SW480 (cell line): ENCODE data around the gene PLXNA4.

Source experiments
- DNase-seq: peaks from one replicate; pipeline ENCODE4 v3.0.0-alpha.2; 2016; ENCODE audit warnings: low spot score

PLXNA4 gene

GRCh38 chr7:132536654-132537395, 39.4 kb downstream of the PLXNA4 start:
- no peak for DNase-seq

DNA sequence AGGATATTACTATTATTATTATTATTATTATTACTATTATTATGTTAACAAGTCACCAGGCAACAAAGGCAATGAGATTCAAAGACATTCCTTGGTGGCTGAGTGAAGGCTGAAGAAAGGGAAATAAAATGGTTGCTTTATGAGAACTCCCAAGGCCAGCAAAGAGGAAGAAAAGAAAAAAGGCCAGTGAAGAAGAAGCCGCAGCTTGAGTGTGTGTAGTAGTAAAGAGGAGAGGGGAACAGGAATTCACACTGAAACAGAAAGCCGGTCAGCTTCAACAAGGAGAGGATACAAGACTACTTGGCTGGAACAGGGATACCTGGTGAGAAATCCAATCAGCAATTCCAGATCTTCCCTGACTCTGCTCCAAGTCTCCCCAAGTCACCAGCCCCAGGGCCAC, 42.4 kb downstream of the PLXNA4 start:
- DNase-seq, result no peak

- DNase-seq, result no peak
Measured at GRCh38 chr7:132532281-132532680, 44.0 kb downstream of the PLXNA4 start.

- DNase-seq, result no peak
Measured at GRCh38 chr7:132531562-132531961, 44.7 kb downstream of the PLXNA4 start.

GRCh38 chr7:132528695-132529094, 47.6 kb downstream of the PLXNA4 start:
- no peak for DNase-seq

- DNase-seq, result no peak
Measured at GRCh38 chr7:132527467-132528410, 48.5 kb downstream of the PLXNA4 start.

DNA sequence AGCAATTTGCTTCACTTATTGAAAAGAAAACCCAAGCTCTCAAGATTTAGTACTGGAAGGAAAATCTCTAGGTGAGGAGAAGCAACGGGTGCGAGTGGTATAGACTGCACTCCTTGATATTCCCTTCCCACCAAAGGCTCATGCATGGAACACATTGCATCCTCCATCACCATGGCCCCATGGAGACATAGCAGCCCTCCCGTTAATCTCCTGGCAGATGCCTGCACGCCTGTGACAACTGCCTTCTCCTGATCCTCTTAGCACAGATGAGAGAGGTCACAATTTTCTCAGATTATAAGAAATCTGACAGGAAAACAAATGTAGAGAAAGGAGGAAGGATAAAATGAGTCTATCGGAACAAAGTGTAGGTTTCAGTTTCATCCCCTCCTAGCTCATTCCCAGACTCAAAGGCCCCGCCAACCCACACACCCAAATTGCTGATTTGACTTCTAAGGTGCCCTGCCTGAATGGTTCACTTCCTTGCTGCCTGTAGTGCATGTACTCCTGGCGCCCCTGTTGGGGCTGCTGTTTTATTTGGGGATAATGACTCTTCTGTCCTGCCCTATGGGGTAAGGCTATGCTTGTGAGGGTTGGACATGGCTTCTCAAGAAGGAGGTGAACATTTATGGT, 50.0 kb downstream of the PLXNA4 start:
- no peak for DNase-seq

DNA sequence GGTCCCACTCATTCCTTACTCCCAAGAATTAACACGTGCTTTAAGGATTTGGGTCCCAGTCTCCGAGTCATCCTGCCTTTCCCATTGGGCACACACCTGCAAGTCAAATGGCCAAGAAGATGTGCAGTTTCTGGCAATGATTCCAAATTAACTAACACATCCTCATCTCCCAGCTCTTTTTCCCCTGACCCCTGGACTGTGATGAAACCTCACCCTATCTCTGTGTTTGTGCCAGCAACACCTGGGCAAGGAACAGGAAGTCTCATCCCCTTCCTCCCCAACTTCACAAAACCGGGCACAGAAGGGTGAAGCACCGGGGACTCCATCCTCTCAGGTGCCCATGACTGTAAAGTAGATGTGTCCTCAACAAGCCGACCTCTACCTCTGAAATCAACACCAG, 54.8 kb downstream of the PLXNA4 start:
- no peak for DNase-seq

GRCh38 chr7:132520591-132521280, 55.5 kb downstream of the PLXNA4 start:
- no peak for DNase-seq

DNA sequence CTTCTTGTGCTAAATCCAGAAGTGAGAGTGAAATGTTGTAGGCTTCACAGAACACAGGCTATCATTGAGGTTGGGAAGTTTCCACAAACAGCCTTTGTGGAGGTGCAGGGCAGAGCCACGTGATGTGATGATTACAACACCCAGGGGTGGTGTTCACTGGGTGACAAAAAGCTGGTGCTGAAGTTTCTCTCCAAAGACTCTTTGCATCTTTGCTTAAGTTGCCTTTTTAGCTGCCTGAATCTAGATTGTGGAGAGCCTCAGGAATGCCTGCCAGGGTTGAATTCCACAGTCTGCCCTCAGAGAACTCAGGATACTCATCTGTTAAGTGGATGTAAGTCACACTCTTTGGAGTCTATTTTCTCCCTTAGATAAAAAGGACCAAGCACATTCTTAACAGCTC, 56.3 kb downstream of the PLXNA4 start:
- DNase-seq, result no peak

- no peak for DNase-seq
Measured at GRCh38 chr7:132518839-132519173, 57.5 kb downstream of the PLXNA4 start.

- peak; percentile 22 for DNase-seq
Measured at GRCh38 chr7:132518102-132518838, 58.0 kb downstream of the PLXNA4 start.

DNA sequence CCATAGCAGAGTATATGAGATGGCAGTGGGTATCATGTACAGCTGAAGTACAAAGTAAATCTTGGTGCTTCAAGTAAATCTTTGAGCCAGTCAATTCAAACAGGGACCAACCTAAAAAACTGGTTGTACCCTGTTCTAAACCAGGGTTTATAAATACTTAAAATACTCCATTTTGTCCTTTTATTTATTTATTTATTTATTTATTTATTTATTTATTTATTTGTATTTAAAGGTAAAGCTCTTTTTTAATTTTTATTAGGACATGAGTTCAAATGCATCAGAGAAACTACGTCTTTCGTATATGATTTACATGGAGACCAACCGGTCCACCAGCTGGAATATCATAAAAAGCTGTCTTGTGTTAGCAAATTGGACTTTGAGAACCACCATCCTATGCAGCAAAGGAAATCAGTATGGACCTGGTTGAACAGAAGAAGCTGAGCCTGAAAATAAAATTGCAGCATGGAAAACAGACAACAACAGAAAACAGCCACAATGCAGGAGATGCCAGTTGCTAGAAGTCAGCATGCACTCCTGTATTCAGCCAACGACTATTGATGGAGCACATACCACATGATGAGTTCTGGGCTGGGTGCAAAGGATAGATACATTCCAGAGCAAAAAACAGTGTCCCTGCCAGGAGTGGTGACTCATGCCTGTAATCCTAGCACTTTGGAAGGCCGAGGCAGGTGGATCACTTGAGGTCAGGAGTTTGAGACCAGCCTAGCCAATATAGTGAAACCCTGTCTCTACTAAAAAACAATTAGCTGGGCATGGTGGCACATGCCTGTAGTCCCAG, 60.0 kb downstream of the PLXNA4 start:
- DNase-seq, result peak; percentile 29

DNA sequence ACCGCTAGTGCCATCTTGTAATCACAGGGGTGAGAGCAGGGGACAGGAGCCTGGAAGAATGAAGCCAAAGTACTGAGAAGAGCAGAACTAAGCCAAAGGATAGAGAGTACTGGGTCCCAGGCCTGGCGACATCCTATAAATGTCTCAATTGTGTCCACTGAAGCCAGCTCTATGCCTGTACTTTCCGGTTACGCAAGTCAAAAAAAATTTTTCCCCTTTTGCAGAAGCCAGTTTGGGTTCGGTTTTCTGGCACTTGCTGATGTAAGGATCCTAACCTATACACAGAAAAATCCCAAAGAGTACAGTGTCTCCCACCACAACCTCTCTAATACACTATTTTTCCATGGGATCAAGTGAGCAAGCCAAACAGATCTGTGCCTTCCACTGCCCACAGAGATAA, 61.1 kb downstream of the PLXNA4 start:
- no peak for DNase-seq

DNA sequence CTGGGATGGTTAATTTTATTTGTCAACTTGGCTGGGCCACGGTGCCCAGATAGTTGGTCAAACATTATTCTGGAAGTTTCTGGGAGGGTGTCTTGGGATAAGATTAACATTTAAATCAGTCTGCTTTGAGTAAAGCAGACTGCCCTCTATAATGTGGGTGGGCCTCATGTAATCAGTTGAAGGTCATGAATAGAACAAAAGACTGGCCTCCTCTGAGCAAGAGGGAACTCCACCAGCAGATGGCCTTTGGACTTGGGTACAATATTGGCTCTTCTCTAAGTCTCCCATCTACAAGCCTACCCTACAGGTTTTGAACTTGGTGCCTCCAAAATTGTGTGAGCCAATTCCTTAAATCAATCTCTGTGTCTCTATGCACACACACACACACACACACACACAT, 61.8 kb downstream of the PLXNA4 start:
- DNase-seq, result no peak

DNA sequence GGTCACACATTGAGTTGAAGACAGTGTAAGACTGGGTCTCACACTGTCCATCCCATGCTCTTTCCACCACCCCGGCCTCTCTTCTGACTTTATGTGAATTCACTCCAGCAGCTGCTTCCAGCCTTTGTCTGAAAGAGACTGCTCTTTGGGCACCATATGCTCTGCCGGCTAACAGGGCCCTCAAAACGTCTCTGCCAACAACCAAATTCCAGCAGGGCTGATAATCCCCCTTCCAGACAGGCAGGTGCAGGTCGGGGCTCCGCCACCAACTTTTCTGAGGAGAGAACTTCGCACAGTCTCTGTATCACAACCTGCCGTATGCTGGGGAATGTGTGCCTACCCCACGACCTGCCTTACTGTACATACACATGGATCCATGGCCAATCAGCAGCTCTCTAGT, 64.3 kb downstream of the PLXNA4 start:
- no peak for DNase-seq

- no peak for DNase-seq
Measured at GRCh38 chr7:132511387-132511786, 64.9 kb downstream of the PLXNA4 start.

DNA sequence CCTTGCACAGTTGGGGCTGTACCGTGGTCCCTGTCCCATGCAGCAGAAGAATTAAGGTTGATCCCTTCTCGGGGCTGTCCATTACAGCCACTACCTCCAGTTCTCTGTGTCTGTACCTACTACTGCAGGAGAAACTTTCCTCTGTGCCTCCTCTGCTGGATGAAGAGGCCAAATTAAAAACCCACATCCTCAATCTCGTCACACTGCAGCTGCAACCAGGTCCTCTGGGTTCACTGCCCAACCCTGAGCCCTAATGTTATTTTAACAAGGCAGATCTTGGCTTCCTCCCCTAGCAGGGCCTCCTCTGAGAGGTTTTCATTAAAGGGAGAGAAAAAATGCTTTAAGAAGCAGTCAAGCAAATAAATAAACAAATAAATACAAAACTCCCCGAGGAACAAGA, 66.6 kb downstream of the PLXNA4 start:
- DNase-seq, result no peak

GRCh38 chr7:132508724-132509353, 67.4 kb downstream of the PLXNA4 start:
- no peak for DNase-seq

DNA sequence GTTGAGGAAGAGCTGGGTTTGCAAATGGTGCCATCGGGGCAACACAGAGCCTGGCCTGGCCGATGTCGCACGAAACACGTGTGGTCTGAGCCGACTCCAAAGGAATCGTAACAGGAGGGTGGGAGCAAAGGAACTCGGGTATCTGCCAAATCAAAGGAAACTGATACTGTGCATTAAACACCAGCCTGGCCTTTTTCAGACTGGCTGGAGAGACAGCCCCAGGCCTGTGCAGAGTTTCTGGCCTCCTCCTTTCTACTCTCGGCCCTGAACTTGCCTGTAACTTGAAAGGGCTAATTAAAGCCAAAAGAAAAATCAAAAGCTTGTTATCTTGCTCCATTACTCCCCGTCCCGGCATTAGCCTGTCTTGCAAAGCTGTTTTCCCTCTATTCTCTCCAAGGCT, 71.4 kb downstream of the PLXNA4 start:
- no peak for DNase-seq
